HCT116 (cell line): ENCODE results near the gene PRICKLE1. TPM values are rescaled to one million over a fixed set of nuclear protein-coding genes. Genes with fewer than 3 reads are reported as not detected.

ENCODE experiments used
- ATAC-seq: fragments of 200-7000 bp; cut with Tn5 transposase; 2 replicates; pipeline ENCODE4 v1.9.1; 2020; ENCODE audit warnings: mild to moderate bottlenecking, moderate library complexity
- BruUV-seq: library from RNA; stranded (reverse); fragments of 400-500 nt; replicated peaks from 2 replicates; lab custom pipeline; 2021; lab: Mats Ljungman, UMichigan
- CTCF ChIA-PET: fragments of 300-600 bp; sonication (Branson Sonifier 250); formaldehyde crosslinking; loops from one replicate; lab custom pipeline; 2021; ENCODE audit warnings: antibody characterized with exemption; lab: Charles Lee
- POLR2A ChIA-PET: fragments of 300-600, 350-600 bp; sonication (Branson Sonifier 250); formaldehyde crosslinking; loops from one replicate; lab custom pipeline; 2021; ENCODE audit warnings: antibody characterized with exemption; lab: Charles Lee
- RAD21 ChIA-PET, 2 experiments: fragments of 300-600 bp; sonication (Branson Sonifier 250); formaldehyde crosslinking; loops; one replicate each; lab custom pipeline; 2023; ENCODE audit warnings: low total read pairs in 2 of 2; ENCODE audit not compliant: uncharacterized antibody in 2 of 2, unreplicated experiment in 2 of 2, low non-redundant PET in 1 of 2; lab: Charles Lee
- DNase-seq: peaks from one replicate; pipeline ENCODE4 v3.0.0-alpha.2; 2010; ENCODE audit warnings: low read depth, low spot score
- H2AFZ ChIP-seq: fragments of 200-600 bp; shearing (Covaris generic), sonication (generic); 2 replicates; pipeline ENCODE4 v1.6.1; 2017; ENCODE audit warnings: low read depth, mixed run types, mixed read lengths, antibody characterized with exemption, low read length; ENCODE audit not compliant: poor library complexity, severe bottlenecking
- H3K27ac ChIP-seq: 2 replicates; pipeline ENCODE4 v1.5.1; 2012; ENCODE audit warnings: low read depth, low read length
- H3K27me3 ChIP-seq: fragments of 200-600 bp; sonication (generic); 2 replicates; pipeline ENCODE4 v1.6.1; 2016; ENCODE audit warnings: mixed run types, low read length, mixed read lengths; ENCODE audit not compliant: insufficient read depth
- H3K36me3 ChIP-seq, 2 experiments: fragments of 200-500 bp in 1 of 2; fragments of 200-600 bp in 1 of 2; sonication (Bioruptor generic) in 1 of 2; sonication (generic) in 1 of 2; 2 replicates each; pipeline versions ENCODE4 v1.5.1 to v1.6.1; 2014 to 2016; ENCODE audit warnings: low read length in 2 of 2, inconsistent platforms in 1 of 2, mixed read lengths in 1 of 2, mixed run types in 1 of 2; ENCODE audit not compliant: insufficient read depth in 2 of 2, control insufficient read depth in 1 of 2
- H3K4me1 ChIP-seq, 2 experiments: fragments of 200-600 bp in 1 of 2; sonication (generic) in 1 of 2; 2 replicates each; pipeline versions ENCODE4 v1.5.1 to v1.6.1; 2012 to 2017; ENCODE audit warnings: low read length in 2 of 2, inconsistent platforms in 1 of 2, mild to moderate bottlenecking in 1 of 2, mixed read lengths in 1 of 2, mixed run types in 1 of 2, moderate library complexity in 1 of 2; ENCODE audit not compliant: insufficient read depth in 2 of 2, control insufficient read depth in 1 of 2
- H3K4me2 ChIP-seq: fragments of 200-600 bp; sonication (generic); 2 replicates; pipeline ENCODE4 v1.6.1; 2017; ENCODE audit warnings: mixed run types, low read length, mixed read lengths
- H3K4me3 ChIP-seq, 2 experiments: fragments of 200-600 bp in 1 of 2; sonication (generic) in 1 of 2; replicated peaks in 1 of 2; 2 replicates each; pipeline ENCODE4 v1.5.1; 2011 to 2016; ENCODE audit warnings: low read length in 2 of 2, control low read depth in 1 of 2, low read depth in 1 of 2, mild to moderate bottlenecking in 1 of 2, mixed read lengths in 1 of 2, mixed run types in 1 of 2
- H3K79me2 ChIP-seq: fragments of 200-600 bp; sonication (generic); 2 replicates; pipeline ENCODE4 v1.6.1; 2017; ENCODE audit warnings: mild to moderate bottlenecking, mixed run types, low read length, moderate library complexity, mixed read lengths; ENCODE audit not compliant: insufficient read depth
- H3K9ac ChIP-seq: fragments of 200-600 bp; sonication (generic); 2 replicates; pipeline ENCODE4 v1.6.1; 2016; ENCODE audit warnings: low read length, mixed read lengths
- H3K9me2 ChIP-seq: fragments of 200-600 bp; sonication (generic), shearing (Covaris generic); 2 replicates; pipeline ENCODE4 v1.6.1; 2017; ENCODE audit warnings: mixed run types, mild to moderate bottlenecking, moderate library complexity; ENCODE audit not compliant: insufficient read depth
- H3K9me3 ChIP-seq, 2 experiments: fragments of 200-500 bp in 1 of 2; fragments of 200-600 bp in 1 of 2; sonication (Bioruptor generic) in 1 of 2; sonication (generic) in 1 of 2; 2 replicates each; pipeline ENCODE4 v1.6.1; 2014 to 2017; ENCODE audit warnings: low read length in 2 of 2, mixed read lengths in 2 of 2, inconsistent platforms in 1 of 2, low read depth in 1 of 2, mild to moderate bottlenecking in 1 of 2, mixed run types in 1 of 2, moderate library complexity in 1 of 2; ENCODE audit not compliant: control insufficient read depth in 1 of 2, insufficient read depth in 1 of 2
- H4K20me1 ChIP-seq: fragments of 200-600 bp; sonication (generic), shearing (Covaris generic); 2 replicates; pipeline ENCODE4 v1.6.1; 2017; ENCODE audit warnings: mixed run types, mild to moderate bottlenecking, moderate library complexity; ENCODE audit not compliant: insufficient read depth
- CEBPB ChIP-seq: IDR thresholded peaks from 2 replicates; pipeline ENCODE4 v1.6.1; 2012; ENCODE audit warnings: low read depth
- EZH2 ChIP-seq: fragments of 200-600 bp; sonication (generic); IDR thresholded peaks from 2 replicates; pipeline ENCODE4 v1.6.1; 2017; ENCODE audit warnings: antibody characterized with exemption, mixed run types
- FOSL1 ChIP-seq: IDR thresholded peaks from 2 replicates; pipeline ENCODE4 v1.6.1; 2012; ENCODE audit warnings: low read depth
- JUND ChIP-seq: IDR thresholded peaks from 2 replicates; pipeline ENCODE4 v1.6.1; 2012
- POLR2A ChIP-seq: IDR thresholded peaks from 2 replicates; pipeline ENCODE4 v1.7.0; 2011; ENCODE audit warnings: borderline replicate concordance; ENCODE audit not compliant: insufficient read depth, insufficient read length; ENCODE audit errors: extremely low read depth
- POLR2AphosphoS5 ChIP-seq: IDR thresholded peaks from 2 replicates; pipeline ENCODE4 v1.6.1; 2011; ENCODE audit warnings: mild to moderate bottlenecking, low read depth, low read length, moderate library complexity
- RAD21 ChIP-seq: IDR thresholded peaks from 2 replicates; pipeline ENCODE4 v1.6.1; 2012; ENCODE audit warnings: low read depth, mild to moderate bottlenecking
- SIN3A ChIP-seq: IDR thresholded peaks from 2 replicates; pipeline ENCODE4 v1.6.1; 2012; ENCODE audit warnings: low read depth
- TCF7L2 ChIP-seq: IDR thresholded peaks from 2 replicates; pipeline ENCODE4 v1.7.0; 2011; ENCODE audit warnings: borderline replicate concordance, inconsistent platforms; ENCODE audit not compliant: insufficient read depth, insufficient read length; ENCODE audit errors: extremely low read depth
- ZFX ChIP-seq: fragments of 450-650 bp; IDR thresholded peaks from 2 replicates; pipeline ENCODE4 v1.6.1; 2017
- intact Hi-C: fragments of 100-400 bp; cut with micrococcal nuclease; formaldehyde crosslinking; loops from 2 replicates; pipeline ENCODE4 v1.10.0; 2022
- total RNA-seq: library from RNA; stranded (reverse); gene quantifications from one replicate; pipeline ENCODE4 v1.2.1, GENCODE V29; 2021; ENCODE audit not compliant: unreplicated experiment
- TF ChIP-seq, protein P1 (sequence below): IDR thresholded peaks from 2 replicates; pipeline ENCODE4 v1.6.1; 2012
- TF ChIP-seq, protein P2 (sequence below), 3 experiments: fragments of 200-600 bp in 1 of 3; sonication (generic) in 1 of 3; IDR thresholded peaks in 2 of 3; conservative IDR thresholded peaks in 1 of 3; 2 replicates each; pipeline ENCODE4 v1.5.1; 2012 to 2017; ENCODE audit warnings: low read depth in 2 of 3, low read length in 2 of 3, antibody characterized with exemption in 1 of 3, borderline replicate concordance in 1 of 3, control low read depth in 1 of 3, mild to moderate bottlenecking in 1 of 3, mixed read lengths in 1 of 3, mixed run types in 1 of 3, moderate library complexity in 1 of 3; ENCODE audit not compliant: insufficient read depth in 1 of 3
- TF ChIP-seq, protein P3 (sequence below): IDR thresholded peaks from 2 replicates; pipeline ENCODE4 v1.6.1; 2012

PRICKLE1 gene
- total RNA-seq, 1 experiment from 2014 or later = 1.3 TPM

DNA sequence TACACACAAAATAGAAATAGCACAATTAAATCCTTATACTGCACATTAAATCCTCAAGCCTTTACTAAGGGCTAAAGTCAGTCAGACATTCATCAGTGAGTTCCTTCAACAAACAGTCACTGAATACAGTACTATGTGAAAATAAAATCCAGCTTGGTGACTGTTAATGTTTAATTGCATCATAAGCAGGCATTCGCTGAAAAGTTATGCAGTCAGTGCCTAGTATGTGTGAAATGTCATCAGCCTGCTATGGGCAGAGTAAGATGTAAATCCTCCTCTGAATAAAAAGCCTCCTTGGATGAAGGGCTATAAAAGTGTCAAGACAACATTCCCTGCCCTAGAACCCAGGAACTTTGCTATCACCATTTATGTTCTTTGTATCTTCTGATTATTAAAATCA lies 116.4 kb downstream of the PRICKLE1 start (continued):
- TF ChIP-seq FOSL1 (no peak), SIN3A (no peak), ZFX (no peak), JUND (no peak), TCF7L2 (no peak), RAD21 (no peak), POLR2A (no peak)
- TF ChIP-seq, protein P1, sequence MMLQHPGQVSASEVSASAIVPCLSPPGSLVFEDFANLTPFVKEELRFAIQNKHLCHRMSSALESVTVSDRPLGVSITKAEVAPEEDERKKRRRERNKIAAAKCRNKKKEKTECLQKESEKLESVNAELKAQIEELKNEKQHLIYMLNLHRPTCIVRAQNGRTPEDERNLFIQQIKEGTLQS = no peak; the same call in 1 of the 2 replicates
- TF ChIP-seq, protein P2, sequence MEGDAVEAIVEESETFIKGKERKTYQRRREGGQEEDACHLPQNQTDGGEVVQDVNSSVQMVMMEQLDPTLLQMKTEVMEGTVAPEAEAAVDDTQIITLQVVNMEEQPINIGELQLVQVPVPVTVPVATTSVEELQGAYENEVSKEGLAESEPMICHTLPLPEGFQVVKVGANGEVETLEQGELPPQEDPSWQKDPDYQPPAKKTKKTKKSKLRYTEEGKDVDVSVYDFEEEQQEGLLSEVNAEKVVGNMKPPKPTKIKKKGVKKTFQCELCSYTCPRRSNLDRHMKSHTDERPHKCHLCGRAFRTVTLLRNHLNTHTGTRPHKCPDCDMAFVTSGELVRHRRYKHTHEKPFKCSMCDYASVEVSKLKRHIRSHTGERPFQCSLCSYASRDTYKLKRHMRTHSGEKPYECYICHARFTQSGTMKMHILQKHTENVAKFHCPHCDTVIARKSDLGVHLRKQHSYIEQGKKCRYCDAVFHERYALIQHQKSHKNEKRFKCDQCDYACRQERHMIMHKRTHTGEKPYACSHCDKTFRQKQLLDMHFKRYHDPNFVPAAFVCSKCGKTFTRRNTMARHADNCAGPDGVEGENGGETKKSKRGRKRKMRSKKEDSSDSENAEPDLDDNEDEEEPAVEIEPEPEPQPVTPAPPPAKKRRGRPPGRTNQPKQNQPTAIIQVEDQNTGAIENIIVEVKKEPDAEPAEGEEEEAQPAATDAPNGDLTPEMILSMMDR (IDR thresholded peaks at IDR 0.05 in 2 of 3, conservative IDR thresholded peaks at IDR 0.05 in 1 of 3; ENCODE audit: borderline replicate concordance in 1 of 3, insufficient read depth in 1 of 3, low read depth in 2 of 3, low read length in 2 of 3) = no peak
- TF ChIP-seq, protein P3, sequence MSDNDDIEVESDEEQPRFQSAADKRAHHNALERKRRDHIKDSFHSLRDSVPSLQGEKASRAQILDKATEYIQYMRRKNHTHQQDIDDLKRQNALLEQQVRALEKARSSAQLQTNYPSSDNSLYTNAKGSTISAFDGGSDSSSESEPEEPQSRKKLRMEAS = no peak

DNA sequence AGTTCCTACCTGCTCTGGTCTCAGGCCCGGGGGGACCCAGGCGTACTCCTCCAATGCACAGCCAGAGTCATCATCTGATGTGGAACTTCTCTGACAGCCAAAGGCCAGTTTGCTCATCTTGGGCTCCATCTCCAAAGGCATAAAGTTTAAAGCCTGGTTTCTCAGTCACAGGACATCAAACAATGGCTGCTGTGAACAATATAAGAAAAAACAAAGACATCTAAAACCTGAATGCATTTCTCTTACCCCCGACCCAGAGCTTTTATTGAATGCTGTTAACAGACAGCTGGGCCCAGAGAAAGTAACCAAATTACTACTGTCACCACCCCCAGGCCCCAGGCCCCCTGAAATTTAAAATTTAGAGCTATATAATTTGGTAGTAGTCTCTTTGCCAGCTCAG lies 117.2 kb downstream of the PRICKLE1 start:
- Histone ChIP-seq H3K4me2 (no peak overlapping the region), H3K9me3 (no peaks in the 10 kb centered on the region), H3K27me3 (no peaks in the 10 kb centered on the region), H3K27ac (no peak overlapping the region), H3K9ac (no peak overlapping the region), H2AFZ (no peak overlapping the region), H3K4me3 (no peak overlapping the region), H3K4me1 (peaks cover 14 to 28% of the 10 kb centered on the region in 2 experiments), H4K20me1 (no peaks in the 10 kb centered on the region), H3K9me2 (no peaks in the 10 kb centered on the region), H3K79me2 (no peaks in the 10 kb centered on the region), H3K36me3 (no peaks in the 10 kb centered on the region)
- ChIA-PET POLR2A (no interaction called here), CTCF (no interaction called here), RAD21 (no interaction called here)
- TF ChIP-seq CEBPB (no peak), POLR2AphosphoS5 (no peak), EZH2 (no peak), JUND (no peak), RAD21 (no peak)
- TF ChIP-seq, protein P2 (IDR thresholded peaks at IDR 0.05 in 2 of 3, conservative IDR thresholded peaks at IDR 0.05 in 1 of 3; ENCODE audit: borderline replicate concordance in 1 of 3, insufficient read depth in 1 of 3, low read depth in 2 of 3, low read length in 2 of 3) = no peak
- ATAC-seq (no peak), DNase-seq (no peak)
- intact Hi-C loops = no loop called here
- BruUV-seq = no TSS peak
